Measurements from ENCODE around the gene RIMS1. TPM values are rescaled to one million over a fixed set of nuclear protein-coding genes. Genes with fewer than 3 reads are reported as not detected.

Gene RIMS1
- total and polyA plus RNA-seq, 2 donors (not counting 3 experiments of a cell fraction or from before 2014, with no cell fraction given) = 0.15 TPM; not detected in 1

GRCh38 chr6:72133324-72133723, 247.0 kb downstream of the RIMS1 start:
- Histone ChIP-seq H3K79me2 (ENCODE audit: control insufficient read depth, insufficient read depth, low read length) (no peaks in the 10 kb centered on the region), H2AFZ (ENCODE audit: low read depth, low read length) (no peak overlapping the region), H3K9me1 (replicated peaks; ENCODE audit: control insufficient read depth, extremely low read depth, insufficient read depth, low read length) (no peaks in the 10 kb centered on the region), H3K9me3 (replicated peaks; ENCODE audit: control insufficient read depth, insufficient read depth, low read length) (no peaks in the 10 kb centered on the region), H3K27ac (ENCODE audit: insufficient read depth, low read depth, low read length) (no peak overlapping the region), H3K9ac (replicated peaks; ENCODE audit: extremely low read depth, insufficient read depth, low read length) (no peak overlapping the region), H4K20me1 (replicated peaks; ENCODE audit: control insufficient read depth, extremely low read depth, insufficient read depth, low read length) (no peaks in the 10 kb centered on the region), H3K4me2 (ENCODE audit: insufficient read depth, low read length) (no peak overlapping the region), H3K27me3 (ENCODE audit: control insufficient read depth in 2 of 2, insufficient read depth in 2 of 2, low read length in 2 of 2) (peaks cover 2% of the 10 kb centered on the region in 2 experiments), H3K4me3 (replicated peaks in 1 of 3; ENCODE audit: insufficient read depth in 1 of 3, low read depth in 1 of 3, low read length in 3 of 3) (no peak overlapping the region), H3K4me1 (ENCODE audit: control insufficient read depth, extremely low read depth, insufficient read depth, low read length) (no peaks in the 10 kb centered on the region), H3K36me3 (ENCODE audit: control insufficient read depth in 2 of 2, extremely low read depth in 1 of 2, insufficient read depth in 2 of 2, low read length in 2 of 2) (no peaks in the 10 kb centered on the region)
- intact Hi-C loops (cut with micrococcal nuclease) (no loop called here), dilution Hi-C loops (cut with MboI; ENCODE audit: extremely low pct_ligation_motif_present, low sequenced_read_pairs) (no loop called here)
- FAIRE-seq (no peak), DNase-seq (ENCODE audit: low read depth, low spot score) (no peak)
- no TSS peak for BruUV-seq (replicated peaks)
- CTCF ChIA-PET = no interaction called here
- TF ChIP-seq FOS (IDR thresholded peaks at IDR 0.05; ENCODE audit: borderline replicate concordance, insufficient read depth, low read length) = no peak
- no peak for TF ChIP-seq POLR2A (IDR thresholded peaks at IDR 0.05; ENCODE audit: low read depth, low read length)
- no peak for TF ChIP-seq MAX (IDR thresholded peaks at IDR 0.05; ENCODE audit: insufficient read depth, insufficient read length)
- no peak for TF ChIP-seq CTCF (IDR thresholded peaks at IDR 0.05; ENCODE audit: extremely low read depth in 1 of 2, insufficient read depth in 1 of 2, low read depth in 1 of 2, low read length in 2 of 2)
- TF ChIP-seq EZH2 (IDR thresholded peaks at IDR 0.05; ENCODE audit: borderline replicate concordance, low read depth, low read length, severe bottlenecking) = no peak
- TF ChIP-seq POLR2AphosphoS5 (IDR thresholded peaks at IDR 0.05; ENCODE audit: insufficient read depth, low read depth, low read length) = no peak
- no peak for TF ChIP-seq MYC (IDR thresholded peaks at IDR 0.05; ENCODE audit: low read depth, low read length)
- TF ChIP-seq JUN (IDR thresholded peaks at IDR 0.05; ENCODE audit: borderline replicate concordance, insufficient read depth, insufficient read length, low read depth) = no peak
- TF ChIP-seq GATA2 (IDR thresholded peaks at IDR 0.05; ENCODE audit: insufficient read depth, insufficient read length, low read depth, low read length) = no peak
- POLR2A ChIA-PET = no interaction called here
